ENCODE data around the gene ELMOD1.

GRCh38 chr11:107570015-107570414, 20.9 kb upstream of the ELMOD1 start:
- TF ChIP-seq CTCF (IDR thresholded peaks at IDR 0.05 in 4 of 5, conservative IDR thresholded peaks at IDR 0.05 in 1 of 5) = no peak
- TF ChIP-seq POLR2A (IDR thresholded peaks at IDR 0.05) = no peak

Measured in gastrocnemius medialis (tissue), 4 donors.